Left ventricle myocardium inferior (tissue), 1 donor: ENCODE results near the gene MVK. TPM values are rescaled to one million over a fixed set of nuclear protein-coding genes. Genes with fewer than 3 reads are reported as not detected.
A peak's percentile ranks its signal among the peaks of the same experiment; 100 is the strongest.

ENCODE experiments used
- DNase-seq: peaks from one replicate; pipeline ENCODE4 v3.0.0-alpha.2; 2020
- H3K27ac ChIP-seq: fragments of 200-600 bp; replicated peaks from 2 replicates; pipeline ENCODE4 v1.8.0; 2021
- H3K27me3 ChIP-seq: fragments of 200-600 bp; 2 replicates; pipeline ENCODE4 v1.8.0; 2021; ENCODE audit warnings: low read depth
- H3K36me3 ChIP-seq: fragments of 200-600 bp; 2 replicates; pipeline ENCODE4 v1.8.0; 2021
- H3K4me1 ChIP-seq: fragments of 200-600 bp; 2 replicates; pipeline ENCODE4 v1.8.0; 2021
- H3K4me3 ChIP-seq: fragments of 200-600 bp; 2 replicates; pipeline ENCODE4 v1.8.0; 2021; ENCODE audit warnings: mild to moderate bottlenecking, moderate library complexity
- H3K9me3 ChIP-seq: fragments of 200-600 bp; replicated peaks from 2 replicates; pipeline ENCODE4 v1.8.0; 2021
- intact Hi-C: fragments of 100-400 bp; cut with micrococcal nuclease; formaldehyde crosslinking; loops from one replicate; pipeline ENCODE4 v1.11.0; 2022
- total RNA-seq: library from RNA; stranded (reverse); fragmentation: NEBNext Ultra II Directional; extraction: Animal tissue kit (Norgen Biotek cat#: 25700); gene quantifications from one replicate; pipeline ENCODE4 v1.2.1, GENCODE V29; 2021
- TF ChIP-seq, protein P1 (sequence below): fragments of 200-600 bp; IDR thresholded peaks from 2 replicates; pipeline ENCODE4 v1.8.0; 2021; ENCODE audit warnings: antibody characterized with exemption, mild to moderate bottlenecking, borderline replicate concordance
- donor health status: DM: no; HTN: yes; CAD: no; lungs with severe emphysema.

MVK gene
- total RNA-seq, 1 donor from 2014 or later = 8.4 TPM

DNA sequence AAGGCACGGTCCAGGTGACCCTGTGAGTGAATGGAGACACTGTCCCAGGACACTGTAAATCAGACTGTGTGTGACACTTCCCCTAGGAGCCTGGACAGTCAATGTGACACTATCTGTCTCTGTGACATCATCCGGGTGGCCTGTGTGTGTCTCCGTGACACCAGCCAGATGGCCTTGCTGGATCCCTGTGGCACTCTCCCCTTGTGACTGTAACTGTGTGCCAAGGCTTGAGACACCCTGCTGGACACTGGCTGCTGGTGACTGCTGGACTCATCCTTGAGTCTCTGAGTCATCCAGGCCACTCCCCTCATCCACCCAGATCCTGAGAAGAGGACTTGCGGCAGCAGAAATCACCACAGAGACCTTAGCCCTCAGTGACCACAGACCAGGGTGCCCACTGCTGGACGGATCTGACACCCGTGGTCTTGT lies 51.6 kb downstream of the MVK start:
- no peak overlapping the region for H3K27ac ChIP-seq
- TF ChIP-seq, protein P1, sequence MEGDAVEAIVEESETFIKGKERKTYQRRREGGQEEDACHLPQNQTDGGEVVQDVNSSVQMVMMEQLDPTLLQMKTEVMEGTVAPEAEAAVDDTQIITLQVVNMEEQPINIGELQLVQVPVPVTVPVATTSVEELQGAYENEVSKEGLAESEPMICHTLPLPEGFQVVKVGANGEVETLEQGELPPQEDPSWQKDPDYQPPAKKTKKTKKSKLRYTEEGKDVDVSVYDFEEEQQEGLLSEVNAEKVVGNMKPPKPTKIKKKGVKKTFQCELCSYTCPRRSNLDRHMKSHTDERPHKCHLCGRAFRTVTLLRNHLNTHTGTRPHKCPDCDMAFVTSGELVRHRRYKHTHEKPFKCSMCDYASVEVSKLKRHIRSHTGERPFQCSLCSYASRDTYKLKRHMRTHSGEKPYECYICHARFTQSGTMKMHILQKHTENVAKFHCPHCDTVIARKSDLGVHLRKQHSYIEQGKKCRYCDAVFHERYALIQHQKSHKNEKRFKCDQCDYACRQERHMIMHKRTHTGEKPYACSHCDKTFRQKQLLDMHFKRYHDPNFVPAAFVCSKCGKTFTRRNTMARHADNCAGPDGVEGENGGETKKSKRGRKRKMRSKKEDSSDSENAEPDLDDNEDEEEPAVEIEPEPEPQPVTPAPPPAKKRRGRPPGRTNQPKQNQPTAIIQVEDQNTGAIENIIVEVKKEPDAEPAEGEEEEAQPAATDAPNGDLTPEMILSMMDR = no peak
- H3K27me3 ChIP-seq = peaks cover 37% of the 10 kb centered on the region
- peak; percentile 19 for DNase-seq
- no peaks in the 10 kb centered on the region for H3K36me3 ChIP-seq
- intact Hi-C loops = no loop called here
- no peak overlapping the region for H3K4me3 ChIP-seq
- H3K9me3 ChIP-seq = no peaks in the 10 kb centered on the region
- H3K4me1 ChIP-seq = peaks cover 11% of the 10 kb centered on the region

DNA sequence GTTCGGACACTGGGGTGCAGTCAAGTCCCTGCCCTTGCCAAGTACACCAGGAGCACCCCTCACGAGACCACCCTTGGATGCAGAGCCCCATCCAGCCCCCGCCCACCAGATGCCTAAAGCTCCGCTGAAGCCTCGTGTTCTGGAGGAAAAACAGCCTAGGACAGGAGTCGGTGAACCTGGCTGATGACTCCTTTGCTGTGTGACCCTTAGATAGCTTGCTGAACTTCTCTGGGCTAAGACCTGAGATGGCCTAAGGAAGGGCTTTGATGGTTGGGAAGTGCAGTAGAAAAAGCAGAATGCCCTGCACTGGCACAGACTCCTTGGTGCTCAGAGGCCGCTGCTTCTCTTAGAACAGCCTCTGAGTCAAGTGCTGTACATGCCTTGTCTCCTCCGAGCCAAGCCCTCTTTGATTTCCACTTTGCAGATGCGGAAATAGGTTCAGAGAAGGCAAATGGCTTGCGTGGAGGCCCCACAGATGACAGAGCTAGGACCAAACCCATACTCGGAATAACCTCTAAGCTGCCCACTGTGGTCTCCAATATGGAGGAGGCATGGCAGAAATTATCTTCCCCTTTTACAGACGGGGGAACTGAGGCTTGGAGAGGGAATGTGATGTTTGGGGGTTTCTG lies 52.3 kb downstream of the MVK start:
- DNase-seq = no peak
- Histone ChIP-seq H3K27ac (no peak overlapping the region), H3K36me3 (no peaks in the 10 kb centered on the region), H3K4me1 (peaks cover 11% of the 10 kb centered on the region), H3K4me3 (no peak overlapping the region), H3K27me3 (peaks cover 44% of the 10 kb centered on the region), H3K9me3 (no peaks in the 10 kb centered on the region)
- TF ChIP-seq, protein P1 = no peak
- intact Hi-C loops = no loop called here

DNA sequence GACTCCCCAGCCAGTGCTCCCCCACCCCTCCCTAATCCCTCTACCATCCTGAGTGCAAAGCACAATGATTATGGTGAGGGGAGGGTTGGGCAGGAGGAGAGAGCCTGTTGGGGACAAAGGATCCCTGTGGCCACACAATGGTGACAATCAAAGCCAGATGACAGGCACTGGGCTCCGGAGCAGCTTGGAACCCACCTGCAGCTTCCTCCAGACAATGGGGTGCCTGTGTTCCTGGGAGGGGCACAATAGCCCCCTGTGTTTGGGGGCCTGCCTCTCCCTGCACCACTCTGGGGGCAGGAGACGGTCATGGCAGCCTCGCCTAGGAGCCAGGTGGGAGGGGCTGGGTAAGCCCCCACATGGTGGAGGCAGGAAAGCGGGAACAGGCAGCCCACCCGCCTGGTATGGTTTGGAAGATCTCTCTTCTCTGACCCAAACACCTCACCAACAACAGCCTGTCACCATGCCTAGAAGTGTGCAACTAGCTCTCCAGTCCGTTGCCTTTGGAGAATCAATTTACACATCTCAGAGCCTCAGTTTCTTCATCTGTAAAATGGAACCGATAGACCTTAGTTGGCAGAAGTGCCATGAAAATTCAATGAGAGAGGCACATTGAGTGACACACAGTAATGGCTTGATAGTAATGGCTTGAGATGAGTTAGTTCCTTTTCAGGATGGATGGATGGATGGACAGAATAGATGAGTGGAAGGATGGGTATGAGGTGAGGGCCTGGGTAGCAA lies 53.0 kb downstream of the MVK start:
- no peak for DNase-seq
- TF ChIP-seq, protein P1 = no peak
- intact Hi-C loops = no loop called here
- H3K9me3 ChIP-seq = no peaks in the 10 kb centered on the region
- no peaks in the 10 kb centered on the region for H3K36me3 ChIP-seq
- peaks cover 11% of the 10 kb centered on the region for H3K4me1 ChIP-seq
- H3K4me3 ChIP-seq = no peak overlapping the region
- H3K27ac ChIP-seq = no peak overlapping the region
- H3K27me3 ChIP-seq = peaks cover 51% of the 10 kb centered on the region

DNA sequence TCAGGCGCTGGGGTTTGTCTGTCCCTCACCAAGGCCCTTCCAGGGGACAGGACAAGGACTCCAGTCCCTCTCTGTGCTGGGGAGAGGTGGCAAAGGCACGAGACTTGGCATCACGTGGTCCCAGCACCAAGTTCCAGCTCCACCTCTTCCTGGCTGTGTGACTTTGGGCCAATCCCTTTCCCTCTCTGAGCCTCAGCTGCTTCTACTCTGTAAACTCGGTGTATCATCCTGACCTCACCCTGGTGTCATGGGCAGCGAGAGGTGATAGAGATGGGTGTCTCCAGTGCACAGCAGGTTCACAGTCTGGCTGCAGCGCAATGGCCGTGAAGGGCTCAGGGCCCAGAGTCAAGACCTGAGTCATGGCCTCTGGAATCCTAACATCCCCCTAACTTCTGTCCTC lies 54.0 kb downstream of the MVK start:
- Histone ChIP-seq H3K36me3 (no peaks in the 10 kb centered on the region), H3K9me3 (no peaks in the 10 kb centered on the region), H3K4me3 (no peak overlapping the region), H3K27me3 (peaks cover 61% of the 10 kb centered on the region), H3K27ac (no peak overlapping the region), H3K4me1 (peaks cover 8% of the 10 kb centered on the region)
- intact Hi-C loops = no loop called here
- TF ChIP-seq, protein P1 = no peak
- no peak for DNase-seq

DNA sequence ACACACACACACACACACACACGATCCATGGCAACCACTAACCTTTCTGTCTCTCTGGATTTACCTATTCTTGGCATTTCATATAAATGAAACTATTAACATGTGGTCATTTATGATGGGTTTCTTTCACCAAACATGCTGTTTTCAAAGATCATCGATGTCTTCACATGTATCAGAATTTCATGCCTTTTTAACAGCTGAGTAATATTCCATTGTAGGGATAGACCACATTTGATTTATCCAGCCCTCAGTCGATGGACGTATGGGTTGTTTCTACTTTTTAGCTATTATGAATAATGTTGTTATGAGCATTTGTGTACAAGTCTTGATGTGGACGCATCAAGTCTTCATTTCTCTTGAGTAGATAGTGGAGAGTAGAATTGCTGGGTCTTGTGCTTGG lies 56.5 kb downstream of the MVK start:
- Histone ChIP-seq H3K27me3 (peaks cover 64% of the 10 kb centered on the region), H3K4me3 (no peak overlapping the region), H3K9me3 (no peaks in the 10 kb centered on the region), H3K36me3 (no peaks in the 10 kb centered on the region), H3K4me1 (peaks cover 4% of the 10 kb centered on the region), H3K27ac (no peak overlapping the region)
- TF ChIP-seq, protein P1 = no peak
- no peak for DNase-seq
- intact Hi-C loops = no loop called here
